Left ventricle myocardium superior (tissue), 1 donor: ENCODE measurements around the gene AKR1C2. TPM values are rescaled to one million over a fixed set of nuclear protein-coding genes. Genes with fewer than 3 reads are reported as not detected.
A peak's percentile ranks its signal among the peaks of the same experiment; 100 is the strongest.
"Not testable (repeated sequence)": the region's sequence is repeated elsewhere in the genome, so short reads cannot be mapped to it uniquely, and the experiment has no call there.

Source experiments
- ATAC-seq: fragments of 200-7000 bp; cut with Tn5 transposase; one replicate; pipeline ENCODE4 v1.9.1; 2020; ENCODE audit warnings: mild to moderate bottlenecking, moderate library complexity
- DNase-seq: peaks from one replicate; pipeline ENCODE4 v3.0.0-alpha.2; 2020
- intact Hi-C: fragments of 100-400 bp; cut with micrococcal nuclease; formaldehyde crosslinking; loops from one replicate; pipeline ENCODE4 v1.11.0; 2022
- long read RNA-seq: library from polyadenylated mRNA; unstranded; transcript quantifications from one replicate; pipeline ENCODE4 v2.0.0, GENCODE V29; 2021
- total RNA-seq: library from RNA; stranded (reverse); fragmentation: NEBNext Ultra II Directional; extraction: Animal tissue kit (Norgen Biotek cat#: 25700); gene quantifications from one replicate; pipeline ENCODE4 v1.2.1, GENCODE V29; 2021
- donor health status: DM: no; HTN: yes; CAD: no; lungs with severe emphysema.

AKR1C2 gene
- 14.2 TPM for total RNA-seq
- long read RNA-seq, transcript AKR1C2-201 (9 exons, 3,756 nt), result major isoform, 15 of 17 reads
- long read RNA-seq, partial matches to known transcripts, result 0 of 17 reads
- long read RNA-seq, other reads (novel, unspliced or antisense), result 2 of 17 reads

DNA sequence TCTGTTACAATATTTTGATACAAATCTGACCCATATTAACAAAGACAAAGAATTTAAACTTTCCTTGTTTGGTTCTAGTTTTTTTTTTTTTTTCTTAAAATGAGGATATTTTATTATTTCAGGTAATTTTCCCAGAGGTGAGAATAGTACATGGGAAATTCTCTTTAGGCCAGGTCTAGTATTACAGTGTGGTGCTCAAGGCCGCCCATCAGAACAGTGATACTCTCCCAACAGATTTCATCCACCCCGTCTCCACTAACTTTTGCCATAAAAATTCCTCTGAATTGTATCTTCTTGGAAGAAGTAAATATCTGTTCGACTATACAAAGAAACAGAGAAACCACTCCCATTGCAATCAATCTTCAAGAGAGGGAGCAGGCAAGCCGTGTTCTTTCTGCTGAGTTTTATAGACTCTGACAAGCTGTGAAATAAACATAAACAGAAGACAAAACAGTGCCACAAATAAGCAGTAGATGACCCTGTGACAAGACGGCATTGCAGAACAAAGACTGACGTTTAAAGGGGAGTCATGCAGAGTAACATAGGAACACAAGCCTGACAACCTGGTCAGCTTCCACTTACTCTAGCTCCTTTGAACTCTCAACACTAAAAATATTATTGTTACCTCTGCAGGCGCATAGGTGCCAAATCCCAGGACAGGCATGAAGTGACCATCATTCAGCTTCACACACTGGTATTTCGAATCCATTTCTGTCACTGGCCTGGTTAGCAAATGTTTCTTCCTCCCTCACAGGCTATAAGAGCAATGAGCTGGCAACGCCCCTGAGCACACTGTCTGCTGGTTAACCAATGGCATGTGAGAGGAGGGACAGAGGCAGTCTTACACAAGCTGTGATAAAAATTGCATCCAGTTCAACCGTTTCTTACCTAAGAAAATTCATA, at the start of gene AKR1C2:
AKR1C2 (minus strand) TSS at position 731 of the 903 bp plus-strand sequence; CDS start at position 709, 22 bp downstream.
- ATAC-seq, result peak; percentile 99
- intact Hi-C loops, DNase-seq: not testable (repeated sequence)

DNA sequence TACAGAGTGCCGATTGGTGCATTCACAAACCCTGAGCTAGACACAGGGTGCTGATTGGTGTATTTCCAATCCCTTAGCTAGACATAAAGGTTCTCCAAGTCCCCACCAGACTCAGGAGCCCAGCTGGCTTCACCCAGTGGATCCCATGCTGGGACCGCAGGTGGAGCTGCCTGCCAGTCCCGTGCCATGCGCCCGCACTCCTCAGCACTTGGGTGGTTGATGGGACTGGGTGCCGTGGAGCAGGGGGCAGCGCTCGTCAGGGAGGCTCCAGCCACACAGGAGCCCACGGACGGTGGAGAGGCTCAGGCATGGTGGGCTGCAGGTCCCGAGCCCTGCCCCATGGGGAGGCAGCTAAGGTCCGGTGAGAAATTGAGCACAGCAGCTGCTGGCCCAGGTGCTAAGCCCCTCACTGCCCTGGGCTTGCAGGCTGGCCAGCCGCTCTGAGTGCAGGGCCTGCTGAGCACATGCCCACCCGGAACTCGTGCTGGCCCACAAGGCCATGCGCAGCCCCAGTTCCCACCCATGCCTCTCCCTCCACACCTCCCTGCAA, 49.4 kb upstream of the AKR1C2 start:
- ATAC-seq, DNase-seq, intact Hi-C loops: not testable (repeated sequence)

DNA sequence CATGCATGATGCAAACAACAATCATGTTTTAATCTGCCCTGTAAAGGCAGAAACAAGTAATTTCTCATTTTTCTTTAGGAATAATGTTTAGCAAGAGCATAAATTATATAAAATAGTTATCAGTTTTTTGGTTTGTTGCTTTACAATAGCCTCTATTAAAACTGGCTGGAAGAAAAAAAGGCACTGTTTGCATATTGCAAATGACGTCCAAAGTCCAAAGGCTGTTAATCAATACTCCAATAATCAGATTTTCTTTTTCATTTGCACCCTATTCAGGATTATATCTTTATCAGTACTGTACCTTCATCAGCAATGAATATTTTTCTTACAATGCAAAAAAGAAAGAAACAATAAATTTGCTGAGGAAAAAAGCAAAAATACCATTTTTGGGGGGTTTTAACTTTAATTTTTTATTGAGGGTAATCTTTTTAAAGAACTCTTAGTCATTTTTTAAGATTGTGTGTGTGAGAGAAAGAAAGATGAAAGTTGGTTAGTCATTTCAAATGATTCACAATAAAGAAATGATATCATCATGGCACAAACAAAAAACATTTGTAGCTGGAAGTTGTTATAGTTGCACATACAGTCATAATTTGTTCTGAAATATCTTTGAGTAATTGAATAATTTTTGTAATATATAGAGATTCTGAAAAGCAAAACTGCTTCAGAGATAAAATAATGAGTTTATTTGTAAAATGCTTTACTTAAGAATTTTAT, 44.4 kb upstream of the AKR1C2 start:
- no peak for ATAC-seq
- DNase-seq, result no peak

DNA sequence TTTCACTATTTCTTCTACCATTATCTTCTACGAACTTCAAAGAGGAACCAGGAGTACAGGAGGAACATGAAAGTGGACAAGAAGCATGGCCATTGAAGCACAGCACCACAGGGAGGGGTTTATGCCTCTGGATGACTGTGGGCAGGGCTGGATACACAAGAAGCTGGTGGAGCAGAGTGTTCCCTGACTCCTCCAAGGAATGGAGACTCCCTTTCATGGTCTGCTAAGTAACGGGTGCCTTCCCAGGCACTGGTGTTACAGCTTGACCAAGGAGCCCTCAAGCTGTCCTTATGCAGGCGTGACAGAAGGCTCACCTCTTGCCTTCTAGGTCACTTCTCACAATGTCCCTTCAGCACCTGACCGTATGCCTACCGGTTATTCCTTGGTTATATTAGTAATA, 43.4 kb upstream of the AKR1C2 start:
- ATAC-seq, intact Hi-C loops, DNase-seq: not testable (repeated sequence)

More for the DNA sequence above, 44.4 kb upstream of the AKR1C2 start:
- intact Hi-C loops, result no loop called here

DNA sequence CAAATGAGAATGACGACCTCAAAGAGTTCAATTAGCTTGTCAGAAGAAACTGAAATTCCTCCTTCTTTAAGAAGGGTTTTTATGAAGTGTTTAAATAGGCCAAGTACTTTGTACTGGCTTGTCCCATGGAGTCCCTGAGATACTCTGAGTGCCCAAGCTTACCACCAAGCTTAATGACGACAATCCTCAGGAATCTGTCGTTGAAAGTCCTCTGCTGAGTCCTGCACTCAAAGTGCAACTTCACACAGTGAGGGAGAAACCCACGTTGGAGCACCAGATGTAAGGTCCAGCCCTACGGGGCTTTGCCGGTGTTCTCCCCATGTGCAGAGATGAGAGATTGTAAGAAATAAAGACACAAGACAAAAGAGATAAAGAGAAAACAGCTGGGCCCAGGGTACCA, 42.8 kb upstream of the AKR1C2 start:
- intact Hi-C loops, result no loop called here
- DNase-seq (no peak), ATAC-seq (no peak)

DNA sequence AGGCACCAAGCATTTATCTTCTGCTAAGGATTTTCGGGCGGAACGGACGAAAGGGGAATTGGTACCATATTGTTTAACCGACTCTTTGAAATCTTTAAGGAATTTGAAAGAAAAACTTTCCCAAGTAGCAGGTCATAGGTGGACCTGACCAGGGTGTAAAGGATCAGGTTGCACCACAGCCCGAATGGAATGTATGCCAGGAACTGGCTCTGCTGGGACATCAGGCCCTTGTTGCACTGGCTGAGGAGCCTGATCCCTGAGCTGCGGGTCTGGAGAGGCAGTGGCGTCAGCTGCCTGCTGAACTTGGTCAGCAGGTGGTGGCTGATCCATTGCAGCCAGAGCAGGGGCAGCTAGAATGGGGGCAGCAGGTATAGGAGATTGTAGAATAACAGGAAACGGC, 41.4 kb upstream of the AKR1C2 start:
- intact Hi-C loops, result no loop called here
- DNase-seq, result no peak
- ATAC-seq, result no peak

DNA sequence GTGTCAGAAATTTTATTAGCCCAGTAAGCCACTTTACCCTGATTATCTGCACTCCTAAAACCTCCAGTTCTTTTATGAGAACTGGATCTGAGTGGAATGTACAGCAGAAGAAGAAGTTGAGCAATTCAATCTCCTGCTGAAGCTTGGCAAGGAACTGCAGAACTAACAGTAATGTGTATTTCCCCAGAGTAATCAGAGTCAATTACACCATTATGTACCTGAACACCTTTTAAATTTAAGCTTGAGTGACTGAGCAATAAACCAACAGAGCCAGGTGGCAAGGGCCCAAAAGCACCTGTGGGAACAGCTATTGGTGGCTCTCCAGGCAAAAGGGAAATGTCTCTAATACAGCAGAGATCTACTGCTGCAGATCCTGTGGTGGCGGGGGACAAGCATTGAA, 40.1 kb upstream of the AKR1C2 start:
- peak; percentile 34 for ATAC-seq

DNA sequence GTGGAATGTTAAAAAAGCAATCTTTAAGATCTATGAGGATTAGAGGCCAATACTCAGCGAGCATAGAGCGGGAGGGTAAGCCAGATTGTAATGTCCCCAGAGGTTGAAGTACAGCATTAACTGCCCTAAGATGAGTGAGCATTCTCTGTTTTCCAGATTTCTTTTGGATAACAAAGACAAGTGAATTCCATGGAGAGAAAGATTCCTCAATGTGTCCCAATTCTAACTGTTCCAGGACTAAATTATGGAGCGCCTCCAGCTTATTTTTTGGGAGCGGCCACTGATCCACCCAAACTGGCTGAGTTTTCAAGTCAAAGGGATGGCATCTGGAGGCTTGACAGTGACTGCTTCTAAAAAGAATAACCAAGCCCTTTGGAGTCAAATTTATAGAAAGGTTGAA, 39.3 kb upstream of the AKR1C2 start:
- ATAC-seq, result no peak
- no peak for DNase-seq
- intact Hi-C loops, result no loop called here

More for the DNA sequence above, 40.1 kb upstream of the AKR1C2 start:
- intact Hi-C loops, result no loop called here
- no peak for DNase-seq

DNA sequence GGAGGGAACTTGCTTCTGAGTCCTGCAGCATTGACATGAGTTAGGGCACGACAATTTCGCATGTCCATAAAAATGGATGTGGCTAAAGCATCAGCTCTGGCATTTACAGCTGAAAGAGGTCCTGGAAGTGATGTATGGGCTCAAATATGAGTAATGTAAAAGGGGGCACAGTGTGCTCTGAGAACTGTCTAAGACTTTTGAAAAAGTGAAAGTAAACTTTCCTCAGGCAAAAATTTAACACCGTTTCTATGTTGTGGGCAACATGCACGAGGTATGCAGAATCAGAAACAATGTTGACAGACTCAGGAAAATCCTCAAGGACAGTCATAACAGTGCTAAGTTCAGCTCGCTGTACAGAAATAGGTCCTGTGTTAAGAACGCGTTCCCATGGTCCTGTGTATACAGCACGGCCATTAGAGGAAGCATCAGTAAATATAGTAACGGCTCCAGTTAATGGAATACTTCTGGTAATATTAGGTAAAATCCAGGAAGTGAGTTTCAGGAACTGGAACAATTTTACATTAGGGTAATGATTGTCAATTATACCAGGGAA, 37.9 kb upstream of the AKR1C2 start:
- no peak for ATAC-seq
- no peak for DNase-seq
- intact Hi-C loops, result no loop called here

DNA sequence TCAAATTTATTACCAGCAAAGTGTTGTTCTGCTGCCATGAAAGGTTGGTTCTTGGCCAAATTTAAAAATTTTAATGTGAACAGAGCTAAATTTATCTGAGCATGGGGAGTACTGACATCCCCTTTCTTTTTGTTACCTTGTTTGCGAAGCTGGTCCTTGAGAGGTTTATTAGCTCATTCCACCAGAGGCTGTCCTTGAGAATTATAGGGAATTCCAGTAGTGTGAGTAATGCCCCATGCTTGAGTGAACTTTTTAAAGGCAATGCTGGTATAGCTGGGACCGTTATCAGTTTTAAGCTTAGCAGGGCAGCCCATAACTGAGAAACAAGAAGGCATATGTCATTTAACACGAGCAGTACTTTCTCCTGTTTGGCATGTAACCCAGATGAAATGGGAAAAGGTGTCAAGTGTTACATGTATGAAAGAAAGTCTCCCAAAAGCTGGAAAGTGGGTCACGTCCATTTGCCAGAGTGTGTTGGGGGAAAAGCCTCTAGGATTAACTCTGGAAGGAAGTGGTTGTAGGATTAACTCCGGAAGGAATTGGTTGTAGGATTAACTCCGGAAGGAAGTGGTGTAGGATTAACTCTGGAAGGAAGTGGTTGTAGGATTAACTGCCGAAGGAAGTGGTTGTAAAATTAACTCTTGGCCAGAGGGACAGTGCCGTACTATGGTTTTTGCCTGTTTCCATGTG, 37.3 kb upstream of the AKR1C2 start:
- intact Hi-C loops, result no loop called here
- DNase-seq (no peak), ATAC-seq (no peak)

DNA sequence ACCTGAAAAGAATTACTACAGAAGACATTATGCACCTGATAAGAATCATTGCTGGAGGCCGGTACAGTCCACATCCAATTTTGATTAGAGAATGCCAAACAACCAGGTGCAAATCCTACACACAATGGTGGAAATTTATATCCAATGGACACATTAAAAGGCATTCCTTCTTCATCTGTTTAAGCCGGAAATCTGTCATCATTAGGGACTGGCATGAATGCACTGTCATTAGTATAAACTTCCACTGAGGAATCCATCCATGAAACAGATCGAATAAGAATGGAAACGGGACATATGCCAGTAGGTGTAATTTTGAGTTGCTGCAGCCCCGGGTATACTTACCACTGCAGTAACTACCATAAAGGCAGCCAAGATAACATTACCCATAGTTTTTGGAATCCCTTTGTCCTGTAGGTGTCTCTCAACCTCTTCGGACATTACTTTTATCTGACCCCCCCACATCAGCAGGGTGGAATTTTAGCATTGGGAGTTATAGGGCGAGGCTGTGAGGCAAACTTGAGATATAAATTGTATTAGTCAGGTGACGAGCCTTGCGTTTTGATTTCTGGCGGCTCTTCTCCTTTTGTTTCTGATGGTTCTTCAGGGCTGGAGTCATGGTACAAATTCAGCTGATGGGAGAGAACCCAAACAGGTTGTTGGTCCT, 36.5 kb upstream of the AKR1C2 start:
- DNase-seq (no peak), ATAC-seq (no peak)
- intact Hi-C loops, result no loop called here

DNA sequence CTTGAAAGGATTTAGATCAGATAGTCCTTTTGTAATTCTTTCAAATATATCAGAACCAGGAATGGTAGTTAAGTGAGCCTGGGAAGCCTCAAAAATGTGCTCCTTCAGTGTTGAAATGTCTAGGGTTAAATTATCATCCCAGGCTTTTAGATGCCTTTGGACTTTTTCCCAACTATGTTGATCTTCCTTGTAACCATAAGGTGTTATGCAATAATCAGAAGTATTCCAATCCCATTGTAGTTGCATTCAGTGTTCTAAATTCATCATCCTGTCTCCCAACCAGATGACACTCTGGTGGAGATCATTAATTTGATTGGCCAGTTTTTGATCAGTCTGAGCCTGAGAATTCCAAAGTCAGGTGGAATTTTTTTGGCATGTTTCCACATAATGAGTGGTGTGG, 35.1 kb upstream of the AKR1C2 start:
- no peak for DNase-seq
- intact Hi-C loops, result no loop called here
- no peak for ATAC-seq

DNA sequence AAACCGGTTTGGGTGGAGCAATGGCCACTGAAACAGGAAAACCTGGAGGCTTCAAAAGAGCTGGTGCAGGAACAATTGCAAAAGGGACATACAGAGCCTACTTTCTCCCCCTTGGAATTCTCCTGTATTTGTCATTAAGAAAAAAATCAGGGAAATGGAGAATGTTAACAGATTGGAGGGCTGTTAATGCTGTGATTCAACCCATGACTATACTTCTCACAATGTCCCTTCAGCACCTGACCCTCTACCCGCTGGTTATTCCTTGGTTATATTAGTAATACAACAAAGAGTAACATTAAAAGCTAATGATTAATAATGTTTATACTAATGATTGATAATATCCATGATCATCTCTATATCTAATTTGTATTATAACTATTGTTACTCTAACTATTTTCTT, 34.4 kb upstream of the AKR1C2 start:
- intact Hi-C loops, result no loop called here
- DNase-seq (no peak), ATAC-seq (no peak)

DNA sequence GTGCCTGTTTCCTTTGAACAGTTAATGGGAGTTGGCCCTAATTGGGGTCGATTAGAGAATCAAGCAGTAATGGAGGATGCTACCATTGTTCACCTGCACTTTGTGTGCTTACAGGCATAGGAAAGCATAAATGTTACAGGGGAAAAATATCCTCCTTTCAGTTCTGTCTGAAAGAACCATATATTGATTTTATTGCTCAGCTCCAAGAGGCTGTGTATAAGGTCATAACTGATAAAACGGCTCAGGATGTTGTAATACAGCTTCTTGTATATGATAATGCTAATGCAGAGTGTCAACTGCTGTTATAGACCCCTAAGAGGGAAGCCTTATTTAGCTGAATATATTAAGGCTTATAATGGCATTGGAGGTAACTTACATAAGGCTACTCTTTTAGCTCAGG, 32.9 kb upstream of the AKR1C2 start:
- intact Hi-C loops, result no loop called here
- ATAC-seq (no peak), DNase-seq (no peak)

DNA sequence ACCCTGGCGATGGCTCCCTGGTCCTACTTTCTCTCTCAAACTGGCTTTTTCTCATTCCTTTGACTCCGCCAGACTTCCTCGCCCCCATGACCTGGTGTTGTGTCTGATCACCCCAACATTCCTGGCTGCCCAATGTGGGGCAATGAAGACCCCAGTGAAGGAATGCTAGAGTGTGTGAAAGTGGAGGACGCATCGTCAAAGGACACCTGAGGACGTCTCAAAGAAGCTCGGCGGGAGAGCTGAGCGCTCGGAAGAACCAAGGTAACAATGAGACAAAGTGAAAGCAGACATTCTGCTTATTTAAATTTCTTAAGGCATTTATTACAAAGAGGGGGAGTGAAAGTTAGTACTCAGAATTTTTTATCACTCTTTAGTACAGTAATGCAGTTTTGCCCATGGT, 31.7 kb upstream of the AKR1C2 start:
- ATAC-seq (no peak), DNase-seq (no peak)
- intact Hi-C loops, result no loop called here

DNA sequence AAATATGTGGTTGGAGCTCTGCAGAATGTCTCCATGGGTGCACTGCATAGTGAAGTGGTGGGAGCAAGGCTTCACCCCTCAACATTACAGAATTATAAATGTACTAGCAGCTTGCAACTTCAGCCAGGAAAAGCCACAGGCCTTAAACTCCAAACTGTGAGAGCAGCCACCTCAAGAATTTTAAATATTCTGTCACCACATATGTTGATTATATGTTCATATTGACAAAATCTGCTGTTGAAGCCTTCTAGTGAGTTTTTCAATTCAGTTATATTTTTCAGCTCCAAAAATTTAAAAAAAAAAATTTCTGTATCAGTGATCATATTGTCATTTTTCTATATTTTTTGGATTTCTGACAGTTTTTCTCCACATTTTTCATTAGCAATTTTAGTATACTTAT, 30.9 kb upstream of the AKR1C2 start:
- DNase-seq, result no peak
- intact Hi-C loops, result no loop called here
- ATAC-seq, result no peak

DNA sequence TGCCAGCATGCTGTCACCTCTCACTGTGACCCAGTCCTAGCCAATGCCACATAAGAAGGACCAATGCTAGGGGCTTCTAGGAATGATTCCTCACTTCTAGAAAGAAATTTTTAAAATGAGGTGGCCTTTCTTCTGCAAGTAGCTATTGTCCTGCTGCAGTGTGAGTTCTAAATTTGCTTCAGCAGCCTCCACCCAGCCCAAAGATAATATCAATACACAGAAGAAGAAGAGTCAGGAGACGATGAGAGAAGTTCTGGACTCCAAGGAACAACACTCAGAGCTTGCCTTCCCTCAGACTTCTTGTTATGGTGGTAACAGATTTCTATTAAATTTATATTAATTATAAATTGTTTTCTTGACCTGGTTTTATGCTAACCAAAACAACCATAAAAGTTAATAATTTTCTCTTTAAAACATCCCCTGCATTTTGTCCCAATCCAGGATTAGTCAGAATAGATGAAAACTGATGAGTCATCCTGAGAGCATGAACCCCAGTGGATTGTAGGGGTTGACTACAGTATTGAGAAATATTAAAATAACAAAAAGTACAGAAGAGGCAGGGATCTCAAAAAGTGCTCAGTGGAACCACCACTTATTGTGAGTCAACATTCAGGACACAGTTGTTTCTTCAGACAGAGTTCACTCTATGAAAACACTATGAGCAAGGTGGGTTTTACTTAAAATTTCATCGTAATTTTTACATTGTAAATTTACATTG, 29.6 kb upstream of the AKR1C2 start:
- no peak for ATAC-seq
- no peak for DNase-seq
- intact Hi-C loops, result no loop called here

DNA sequence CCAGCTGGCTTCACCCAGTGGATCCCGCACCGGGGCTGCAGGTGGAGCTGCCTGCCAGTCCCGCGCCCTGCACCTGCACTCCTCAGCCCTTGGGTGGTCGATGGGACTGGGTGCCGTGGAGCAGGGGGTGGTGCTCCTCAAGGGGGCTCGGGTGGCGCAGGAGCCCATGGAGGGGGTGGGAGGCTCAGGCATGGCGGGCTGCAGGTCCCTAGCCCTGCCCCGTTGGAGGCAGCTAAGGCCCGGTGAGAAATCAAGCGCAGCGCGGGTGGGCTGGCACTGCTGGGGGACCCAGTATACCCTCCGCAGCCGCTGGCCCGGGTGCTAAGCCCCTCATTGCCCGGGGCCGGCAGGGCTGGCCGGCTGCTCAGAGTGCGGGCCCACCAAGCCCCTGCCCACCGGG, 28.8 kb upstream of the AKR1C2 start:
- DNase-seq, intact Hi-C loops, ATAC-seq: not testable (repeated sequence)
